Natural killer cell (primary cell): ENCODE results near the gene RAPGEF5. TPM values are rescaled to one million over a fixed set of nuclear protein-coding genes. Genes with fewer than 3 reads are reported as not detected.

Experiments
- ATAC-seq, 3 donors: fragments of 150-1000 bp in 2 of 3; fragments of 200-7000 bp in 1 of 3; cut with Tn5 transposase; 1 replicate in 1 of 3; 2 replicates in 2 of 3; pipeline ENCODE4 v1.10.0; 2021; ENCODE audit warnings: mild to moderate bottlenecking in 2 of 3, moderate library complexity in 2 of 3
- DNase-seq, 2 donors: peaks; one replicate each; pipeline versions ENCODE4 v3.0.0 to v3.0.0-alpha.2; 2013 to 2021; ENCODE audit warnings: mixed read lengths in 1 of 2
- H3K27ac ChIP-seq: one replicate; pipeline ENCODE4 v1.5.1; 2013; ENCODE audit warnings: mild to moderate bottlenecking, low read length
- H3K27me3 ChIP-seq: one replicate; pipeline ENCODE4 v1.6.1; 2013; ENCODE audit warnings: low read length; ENCODE audit not compliant: control insufficient read depth, insufficient read depth
- H3K36me3 ChIP-seq: one replicate; pipeline ENCODE4 v1.6.1; 2013; ENCODE audit warnings: low read length; ENCODE audit not compliant: control insufficient read depth, insufficient read depth
- H3K4me1 ChIP-seq: one replicate; pipeline ENCODE4 v1.6.1; 2013; ENCODE audit warnings: low read length; ENCODE audit not compliant: control insufficient read depth, insufficient read depth
- H3K4me3 ChIP-seq: one replicate; pipeline ENCODE4 v1.5.1; 2013; ENCODE audit warnings: low read length
- H3K9me3 ChIP-seq: one replicate; pipeline ENCODE4 v1.6.1; 2013; ENCODE audit warnings: low read length; ENCODE audit not compliant: control insufficient read depth, insufficient read depth
- H3K27ac Mint-ChIP-seq, 2 donors: one replicate each; pipeline ENCODE4 v1.8.0; 2022; ENCODE audit warnings: mild to moderate bottlenecking in 2 of 2, mixed read lengths in 2 of 2, moderate library complexity in 1 of 2
- H3K27me3 Mint-ChIP-seq, 2 donors: one replicate each; pipeline ENCODE4 v1.8.0; 2022; ENCODE audit warnings: low read depth in 2 of 2, mixed read lengths in 2 of 2
- H3K36me3 Mint-ChIP-seq: one replicate; pipeline ENCODE4 v1.8.0; 2022; ENCODE audit warnings: mixed read lengths
- H3K4me1 Mint-ChIP-seq, 2 donors: one replicate each; pipeline ENCODE4 v1.8.0; 2022; ENCODE audit warnings: mixed read lengths in 2 of 2
- H3K4me3 Mint-ChIP-seq: one replicate; pipeline ENCODE4 v1.8.0; 2022; ENCODE audit warnings: mild to moderate bottlenecking, moderate library complexity, mixed read lengths
- H3K9me3 Mint-ChIP-seq, 2 donors: one replicate each; pipeline ENCODE4 v1.8.0; 2022; ENCODE audit warnings: mixed read lengths in 2 of 2
- WGBS: methylation state at CpG from one replicate; pipeline ENCODE4 v1.1.7; 2013; ENCODE audit warnings: missing lambda C conversion rate; ENCODE audit not compliant: insufficient coverage; 5-methylcytosine and 5-hydroxymethylcytosine counted together
- intact Hi-C: fragments of 100-400 bp; cut with micrococcal nuclease; formaldehyde crosslinking; loops from one replicate; pipeline ENCODE4 v1.14.2; 2022
- total RNA-seq, 4 donors: library from RNA; stranded (reverse); fragments of 120-200 nt in 1 of 4; gene quantifications; one replicate each; pipeline versions ENCODE4 v1.2.3 to v1.2.4, GENCODE V29; 2013 to 2022
- TF ChIP-seq, protein P1 (sequence below): fragments of 200-600 bp; IDR thresholded peaks from one replicate; pipeline ENCODE4 v1.8.0; 2022; ENCODE audit warnings: antibody characterized with exemption

The RAPGEF5 gene
- total RNA-seq, 3 donors from 2014 or later (not counting 1 experiment from before 2014, with no cell fraction given) = 0.26 to 0.33 TPM; not detected in 1

DNA sequence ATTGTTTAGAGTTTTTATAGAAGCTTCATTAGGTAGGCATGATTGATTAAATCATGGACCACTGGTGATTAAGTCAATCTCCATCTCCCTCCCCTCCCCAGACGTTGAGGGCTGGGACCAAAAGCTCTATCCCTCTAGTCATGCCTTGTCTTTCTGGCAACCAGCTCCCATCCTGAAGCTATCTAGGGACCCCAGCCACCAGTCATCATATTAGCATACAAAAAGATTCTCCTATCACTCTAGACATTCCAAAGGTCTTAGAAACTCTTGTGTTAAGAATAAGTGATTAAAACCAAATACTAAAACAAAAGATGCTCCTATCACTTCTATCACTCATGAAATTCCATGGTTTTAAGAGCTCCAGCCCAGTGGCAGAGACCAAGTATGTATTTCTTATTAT lies 178.2 kb downstream of the RAPGEF5 start:
- peaks cover 12 to 20% of the 10 kb centered on the region in 2 donors for H3K27me3 Mint-ChIP-seq
- intact Hi-C loops = no loop called here
- no peak overlapping the region for H3K27ac Mint-ChIP-seq
- DNase-seq (no peak), ATAC-seq (no peak)
- Histone ChIP-seq H3K27ac (no peak overlapping the region), H3K4me1 (peaks cover 4% of the 10 kb centered on the region), H3K9me3 (no peaks in the 10 kb centered on the region), H3K4me3 (no peak overlapping the region), H3K27me3 (no peaks in the 10 kb centered on the region), H3K36me3 (no peaks in the 10 kb centered on the region)
- H3K9me3 Mint-ChIP-seq = no peaks in the 10 kb centered on the region
- H3K4me1 Mint-ChIP-seq = peaks cover 13% of the 10 kb centered on the region in 2 donors
- no peaks in the 10 kb centered on the region for H3K36me3 Mint-ChIP-seq
- TF ChIP-seq, protein P1, sequence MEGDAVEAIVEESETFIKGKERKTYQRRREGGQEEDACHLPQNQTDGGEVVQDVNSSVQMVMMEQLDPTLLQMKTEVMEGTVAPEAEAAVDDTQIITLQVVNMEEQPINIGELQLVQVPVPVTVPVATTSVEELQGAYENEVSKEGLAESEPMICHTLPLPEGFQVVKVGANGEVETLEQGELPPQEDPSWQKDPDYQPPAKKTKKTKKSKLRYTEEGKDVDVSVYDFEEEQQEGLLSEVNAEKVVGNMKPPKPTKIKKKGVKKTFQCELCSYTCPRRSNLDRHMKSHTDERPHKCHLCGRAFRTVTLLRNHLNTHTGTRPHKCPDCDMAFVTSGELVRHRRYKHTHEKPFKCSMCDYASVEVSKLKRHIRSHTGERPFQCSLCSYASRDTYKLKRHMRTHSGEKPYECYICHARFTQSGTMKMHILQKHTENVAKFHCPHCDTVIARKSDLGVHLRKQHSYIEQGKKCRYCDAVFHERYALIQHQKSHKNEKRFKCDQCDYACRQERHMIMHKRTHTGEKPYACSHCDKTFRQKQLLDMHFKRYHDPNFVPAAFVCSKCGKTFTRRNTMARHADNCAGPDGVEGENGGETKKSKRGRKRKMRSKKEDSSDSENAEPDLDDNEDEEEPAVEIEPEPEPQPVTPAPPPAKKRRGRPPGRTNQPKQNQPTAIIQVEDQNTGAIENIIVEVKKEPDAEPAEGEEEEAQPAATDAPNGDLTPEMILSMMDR = no peak
- WGBS = 100% methylated on average over 1 of the region's 1 CpG
- no peak overlapping the region for H3K4me3 Mint-ChIP-seq

DNA sequence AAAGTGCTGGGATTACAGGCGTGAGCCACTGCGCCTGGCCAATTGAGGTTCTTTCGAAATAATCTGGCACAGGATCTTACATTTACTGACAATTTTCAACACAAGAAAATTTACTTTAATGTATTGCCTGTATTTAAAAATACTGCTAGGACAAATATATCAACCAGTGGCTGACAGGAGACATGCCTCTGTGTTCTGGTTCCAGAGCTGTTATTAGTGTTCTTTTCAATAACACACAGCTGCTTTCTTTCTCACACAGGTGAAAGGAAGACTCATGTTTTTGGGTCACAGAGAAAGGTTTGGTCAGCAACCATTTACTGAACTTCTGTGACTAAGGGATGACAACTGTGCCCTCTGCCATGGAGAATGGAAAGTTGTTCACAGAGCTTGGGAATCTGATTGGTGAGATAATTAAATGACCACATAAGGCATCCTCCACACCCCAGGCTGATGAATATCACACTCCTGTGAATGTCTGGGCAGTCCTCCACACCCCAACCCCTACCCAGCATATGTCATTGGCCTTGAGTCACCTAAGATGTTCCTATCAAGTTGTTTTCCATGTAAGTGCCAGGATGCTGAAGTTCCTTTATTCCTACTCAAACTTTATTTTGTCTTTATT lies 180.1 kb downstream of the RAPGEF5 start:
- H3K4me1 Mint-ChIP-seq = peaks cover 16% of the 10 kb centered on the region in 2 donors
- Histone ChIP-seq H3K27me3 (no peaks in the 10 kb centered on the region), H3K4me3 (no peak overlapping the region), H3K4me1 (peaks cover 4% of the 10 kb centered on the region), H3K27ac (no peak overlapping the region), H3K36me3 (no peaks in the 10 kb centered on the region), H3K9me3 (no peaks in the 10 kb centered on the region)
- no peak overlapping the region for H3K27ac Mint-ChIP-seq
- intact Hi-C loops = no loop called here
- H3K9me3 Mint-ChIP-seq = no peaks in the 10 kb centered on the region
- ATAC-seq = no peak
- DNase-seq = no peak
- no peaks in the 10 kb centered on the region for H3K36me3 Mint-ChIP-seq
- no peak overlapping the region for H3K4me3 Mint-ChIP-seq
- TF ChIP-seq, protein P1 = no peak
- 96% methylated on average over 3 of the region's 3 CpGs for WGBS
- H3K27me3 Mint-ChIP-seq = peaks cover 11 to 14% of the 10 kb centered on the region in 2 donors

DNA sequence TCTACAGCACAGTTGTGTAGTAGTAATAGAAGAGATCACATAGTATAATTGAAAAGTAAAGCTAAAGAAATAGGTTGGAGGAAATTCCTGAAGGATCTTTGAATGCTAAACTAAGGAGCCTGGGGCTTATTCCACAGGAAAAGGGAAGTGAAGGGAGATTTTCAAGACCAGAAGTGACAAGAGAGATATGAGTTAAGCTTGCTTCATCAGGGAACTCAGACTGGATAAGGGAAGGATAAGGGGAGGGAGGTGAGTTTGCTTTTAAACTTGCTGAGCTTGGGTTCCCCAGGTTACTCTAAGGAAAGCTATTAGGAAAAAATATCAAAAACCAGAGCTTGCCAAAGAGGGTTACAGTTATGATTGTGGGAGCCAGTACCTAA lies 182.4 kb downstream of the RAPGEF5 start:
- H3K27me3 Mint-ChIP-seq = peaks cover 0 to under 1% of the 10 kb centered on the region in 2 donors
- no peaks in the 10 kb centered on the region for H3K36me3 ChIP-seq
- peaks cover 16% of the 10 kb centered on the region in 2 donors for H3K4me1 Mint-ChIP-seq
- H3K27me3 ChIP-seq = no peaks in the 10 kb centered on the region
- H3K36me3 Mint-ChIP-seq = no peaks in the 10 kb centered on the region
- peak overlapping the region; percentile 16 to 67 for H3K27ac Mint-ChIP-seq
- TF ChIP-seq, protein P1 = no peak
- H3K4me3 ChIP-seq = no peak overlapping the region
- H3K4me1 ChIP-seq = peaks cover 4% of the 10 kb centered on the region
- no peak for ATAC-seq
- intact Hi-C loops = no loop called here
- H3K9me3 Mint-ChIP-seq = no peaks in the 10 kb centered on the region
- H3K27ac ChIP-seq = no peak overlapping the region
- no peak for DNase-seq
- no peak overlapping the region for H3K4me3 Mint-ChIP-seq
- H3K9me3 ChIP-seq = no peaks in the 10 kb centered on the region
